ENCODE results near the gene DLAT.
"Not testable (repeated sequence)": the region's sequence is repeated elsewhere in the genome, so short reads cannot be mapped to it uniquely, and the experiment has no call there.

GRCh38 chr11:112048256-112048655 is 23.0 kb downstream of the DLAT start:
- not testable (repeated sequence) for TF ChIP-seq POLR2AphosphoS5, CTCF, POLR2A (IDR thresholded peaks at IDR 0.05)
